Breast epithelium (tissue), 4 donors: ENCODE results near the gene SPOCK3. TPM values are rescaled to one million over a fixed set of nuclear protein-coding genes. Genes with fewer than 3 reads are reported as not detected.

Experiments used
- DNase-seq, 2 donors: peaks; one replicate each; pipeline ENCODE4 v3.0.0-alpha.2; 2019; ENCODE audit warnings: low spot score in 2 of 2
- H3K27ac ChIP-seq, 2 donors: fragments of 200-600 bp; sonication (generic) in 1 of 2; one replicate each; pipeline ENCODE4 v1.5.1; 2016 to 2019; ENCODE audit warnings: mild to moderate bottlenecking in 1 of 2
- H3K27me3 ChIP-seq, 2 donors: fragments of 200-600 bp; sonication (generic) in 1 of 2; one replicate each; pipeline versions ENCODE4 v1.5.1 to v1.6.0; 2017 to 2019; ENCODE audit warnings: control low read depth in 1 of 2, mild to moderate bottlenecking in 1 of 2
- H3K36me3 ChIP-seq: fragments of 200-600 bp; one replicate; pipeline ENCODE4 v1.5.1; 2019
- H3K4me1 ChIP-seq, 2 donors: fragments of 200-600 bp; sonication (generic); one replicate each; pipeline ENCODE4 v1.5.1; 2016 to 2019; ENCODE audit warnings: control low read depth in 1 of 2
- H3K4me3 ChIP-seq, 3 donors: fragments of 200-600 bp; sonication (generic); 1 replicate in 2 of 3; 2 replicates in 1 of 3; pipeline ENCODE4 v1.5.1; 2016 to 2019; ENCODE audit warnings: mild to moderate bottlenecking in 3 of 3, moderate library complexity in 2 of 3
- H3K9me3 ChIP-seq, 2 donors: fragments of 200-600 bp; sonication (generic) in 1 of 2; one replicate each; pipeline ENCODE4 v1.5.1; 2016 to 2019; ENCODE audit warnings: control low read depth in 1 of 2
- CTCF ChIP-seq, 3 donors: fragments of 450-650 bp; IDR thresholded peaks; one replicate each; pipeline ENCODE4 v1.5.1; 2016 to 2017; ENCODE audit warnings: antibody characterized with exemption in 3 of 3, mild to moderate bottlenecking in 3 of 3, moderate library complexity in 3 of 3
- POLR2A ChIP-seq: fragments of 450-650 bp; IDR thresholded peaks from one replicate; pipeline ENCODE4 v1.6.1; 2016; ENCODE audit warnings: antibody characterized with exemption, mild to moderate bottlenecking, moderate library complexity
- POLR2AphosphoS5 ChIP-seq, 3 donors: sonication (generic); formaldehyde crosslinking; IDR thresholded peaks; one replicate each; pipeline ENCODE4 v1.6.1; 2017; ENCODE audit warnings: antibody characterized with exemption in 3 of 3
- intact Hi-C: fragments of 100-400 bp; cut with DNase I; formaldehyde crosslinking; loops from one replicate; pipeline ENCODE4 v1.15.1; 2023; ENCODE audit warnings: low total_unique reads
- total RNA-seq, 3 donors: library from RNA; depleted of rRNA; stranded (reverse); fragments of >200 nt; gene quantifications; one replicate each; pipeline ENCODE4 v1.1.0, GENCODE V29; 2016

SPOCK3 gene
- total RNA-seq, 3 donors from 2014 or later, result 2.8 TPM; not detected in 2

GRCh38 chr4:167177925-167178324 is 56.4 kb downstream of the SPOCK3 start:
- DNase-seq, result no peak
- Histone ChIP-seq H3K27ac (no peak overlapping the region), H3K36me3 (no peaks in the 10 kb centered on the region), H3K4me1 (no peaks in the 10 kb centered on the region), H3K4me3 (no peak overlapping the region), H3K9me3 (no peaks in the 10 kb centered on the region), H3K27me3 (no peaks in the 10 kb centered on the region)
- TF ChIP-seq CTCF (IDR thresholded peaks at IDR 0.05) (no peak), POLR2A (no peak), POLR2AphosphoS5 (IDR thresholded peaks at IDR 0.05) (no peak)
- intact Hi-C loops, result no loop called here

GRCh38 chr4:167176723-167177367 is 57.4 kb downstream of the SPOCK3 start:
- Histone ChIP-seq H3K9me3 (no peaks in the 10 kb centered on the region), H3K36me3 (no peaks in the 10 kb centered on the region), H3K4me1 (no peaks in the 10 kb centered on the region), H3K27ac (no peak overlapping the region), H3K4me3 (no peak overlapping the region), H3K27me3 (no peaks in the 10 kb centered on the region)
- no peak for TF ChIP-seq CTCF (IDR thresholded peaks at IDR 0.05)
- TF ChIP-seq POLR2AphosphoS5 (IDR thresholded peaks at IDR 0.05), result no peak
- no peak for TF ChIP-seq POLR2A
- intact Hi-C loops, result no loop called here
- DNase-seq, result no peak

GRCh38 chr4:167171928-167172327 is 62.4 kb downstream of the SPOCK3 start:
- no peaks in the 10 kb centered on the region for H3K4me1 ChIP-seq
- H3K9me3 ChIP-seq, result no peaks in the 10 kb centered on the region
- H3K27ac ChIP-seq, result no peak overlapping the region
- no peaks in the 10 kb centered on the region for H3K36me3 ChIP-seq
- no peak overlapping the region for H3K4me3 ChIP-seq
- H3K27me3 ChIP-seq, result no peaks in the 10 kb centered on the region
- DNase-seq, result no peak
- intact Hi-C loops, result no loop called here
- TF ChIP-seq POLR2A, result no peak
- no peak for TF ChIP-seq POLR2AphosphoS5 (IDR thresholded peaks at IDR 0.05)
- TF ChIP-seq CTCF (IDR thresholded peaks at IDR 0.05), result no peak

- Histone ChIP-seq H3K4me3 (no peak overlapping the region), H3K36me3 (peaks cover 6% of the 10 kb centered on the region), H3K27ac (no peak overlapping the region), H3K27me3 (no peaks in the 10 kb centered on the region), H3K9me3 (no peaks in the 10 kb centered on the region), H3K4me1 (no peaks in the 10 kb centered on the region)
- TF ChIP-seq CTCF (IDR thresholded peaks at IDR 0.05), result no peak
- no peak for TF ChIP-seq POLR2A
- TF ChIP-seq POLR2AphosphoS5 (IDR thresholded peaks at IDR 0.05), result no peak
- DNase-seq, result no peak
- intact Hi-C loops, result no loop called here
Observed at GRCh38 chr4:167168611-167169010, 65.7 kb downstream of the SPOCK3 start.

GRCh38 chr4:167150587-167150986 is 83.7 kb downstream of the SPOCK3 start:
- Histone ChIP-seq H3K27me3 (no peaks in the 10 kb centered on the region), H3K9me3 (no peaks in the 10 kb centered on the region), H3K27ac (no peak overlapping the region), H3K4me1 (no peaks in the 10 kb centered on the region), H3K4me3 (no peak overlapping the region), H3K36me3 (no peaks in the 10 kb centered on the region)
- TF ChIP-seq POLR2AphosphoS5 (IDR thresholded peaks at IDR 0.05) (no peak), POLR2A (no peak), CTCF (IDR thresholded peaks at IDR 0.05) (no peak)
- intact Hi-C loops, result no loop called here
- no peak for DNase-seq
